Kidney (tissue), 14 donors: ENCODE measurements around the gene CGNL1. TPM values are rescaled to one million over a fixed set of nuclear protein-coding genes. Genes with fewer than 3 reads are reported as not detected.
A peak's percentile ranks its signal among the peaks of the same experiment; 100 is the strongest.

Experiments
- DNase-seq, 5 donors: peaks; one replicate each; pipeline ENCODE4 v3.0.0-alpha.2; 2013 to 2020
- FAIRE-seq: peaks from 2 replicates; lab custom pipeline; 2012; peaks lifted over from hg19 to GRCh38; lab: Jason Lieb, UNC
- H3K27ac ChIP-seq, 2 donors: one replicate each; pipeline ENCODE4 v1.7.0; 2013; ENCODE audit warnings: low read depth in 2 of 2, low read length in 2 of 2, inconsistent platforms in 1 of 2
- H3K27me3 ChIP-seq: one replicate; pipeline ENCODE4 v1.7.1; 2013; ENCODE audit warnings: low read length, inconsistent platforms; ENCODE audit not compliant: control insufficient read depth, insufficient read depth
- H3K36me3 ChIP-seq, 3 donors: one replicate each; pipeline versions ENCODE4 v1.7.0 to v1.7.1; 2013; ENCODE audit warnings: low read length in 3 of 3, control low read depth in 1 of 3, inconsistent platforms in 1 of 3; ENCODE audit not compliant: insufficient read depth in 3 of 3, control insufficient read depth in 2 of 3
- H3K4me1 ChIP-seq, 3 donors: one replicate each; pipeline versions ENCODE4 v1.7.0 to v1.7.1; 2013; ENCODE audit warnings: low read length in 3 of 3, inconsistent platforms in 1 of 3, low read depth in 1 of 3; ENCODE audit not compliant: control insufficient read depth in 2 of 3, insufficient read depth in 2 of 3
- H3K4me3 ChIP-seq, 3 donors: one replicate each; pipeline versions ENCODE4 v1.7.0 to v1.8.1; 2013; ENCODE audit warnings: low read length in 3 of 3, control low read depth in 1 of 3, inconsistent platforms in 1 of 3
- H3K9ac ChIP-seq, 3 donors: one replicate each; pipeline versions ENCODE4 v1.7.0 to v1.7.1; 2013; ENCODE audit warnings: low read length in 3 of 3, control low read depth in 1 of 3, inconsistent platforms in 1 of 3
- H3K9me3 ChIP-seq, 3 donors: one replicate each; pipeline versions ENCODE4 v1.7.0 to v1.7.1; 2013; ENCODE audit warnings: low read length in 3 of 3, control low read depth in 1 of 3, inconsistent platforms in 1 of 3; ENCODE audit not compliant: control insufficient read depth in 2 of 3, insufficient read depth in 1 of 3
- intact Hi-C: fragments of 100-400 bp; cut with DNase I; formaldehyde crosslinking; loops from one replicate; pipeline ENCODE4 v1.11.1; 2022
- polyA plus RNA-seq: library from polyadenylated mRNA; stranded (reverse); fragments of 350-450 nt; fragmentation: Illumina TruSeq; extraction: RNeasy Lipid Tissue Mini Kit (QIAGEN cat#74804); gene quantifications from one replicate; pipeline ENCODE4 v1.2.3, GENCODE V29; 2014; ENCODE audit warnings: low read depth, low replicate concordance; ENCODE audit not compliant: insufficient read depth
- total RNA-seq: library from RNA; stranded (reverse); fragmentation: NEBNext Ultra II Directional; extraction: Animal tissue kit (Norgen Biotek cat#: 25700); gene quantifications from one replicate; pipeline ENCODE4 v1.2.1, GENCODE V29; 2021
- TF ChIP-seq, protein P1 (sequence below): IDR thresholded peaks from 3 replicates; pipeline ENCODE4 v1.5.1; 2012; ENCODE audit warnings: mild to moderate bottlenecking, moderate library complexity, borderline replicate concordance; ENCODE audit not compliant: insufficient read depth; ENCODE audit errors: extremely low read depth
- donor health status: control.
- donor health status: control.
- donor health status: control.
- donor health status: control.
- donor health status: control.
- donor health status: DM: yes; HTN: yes; CAD: no.
- donor health status: Normal renal cell carcinoma (clear cell type).

The CGNL1 gene
- total and polyA plus RNA-seq, 2 donors from 2014 or later = 62.0 to 81.5 TPM

GRCh38 chr15:57561041-57561711 is 184.9 kb downstream of the CGNL1 start:
- intact Hi-C loops = no loop called here
- FAIRE-seq = no peak

DNA sequence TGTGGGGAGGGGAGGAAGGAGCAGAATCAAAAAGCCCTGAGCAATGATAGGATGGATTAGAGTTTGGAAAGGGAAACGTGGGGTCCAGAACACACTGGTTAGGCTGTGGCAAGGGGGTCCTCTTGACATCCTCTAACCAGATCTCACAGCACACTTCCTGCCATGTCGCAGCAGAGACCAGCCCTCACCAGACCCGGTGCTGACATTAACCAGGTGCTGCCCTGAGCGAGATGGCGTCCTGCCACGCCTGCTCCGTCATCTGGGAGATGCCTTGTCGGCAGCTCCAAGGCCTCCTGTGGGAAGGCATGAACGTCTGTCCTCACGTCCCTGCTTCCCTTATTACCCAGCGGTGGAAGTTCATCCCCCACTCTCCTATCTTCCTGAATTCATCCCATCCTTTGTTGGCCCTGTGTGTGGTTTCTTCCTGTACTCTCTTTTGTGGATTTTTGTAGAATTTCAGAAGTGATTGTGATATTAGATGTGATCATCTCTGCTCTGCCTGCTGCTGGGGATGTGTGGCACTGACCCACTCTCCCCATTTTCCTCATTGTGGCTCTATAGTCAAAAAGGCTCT is 186.0 kb downstream of the CGNL1 start:
- intact Hi-C loops = no loop called here
- TF ChIP-seq, protein P1, sequence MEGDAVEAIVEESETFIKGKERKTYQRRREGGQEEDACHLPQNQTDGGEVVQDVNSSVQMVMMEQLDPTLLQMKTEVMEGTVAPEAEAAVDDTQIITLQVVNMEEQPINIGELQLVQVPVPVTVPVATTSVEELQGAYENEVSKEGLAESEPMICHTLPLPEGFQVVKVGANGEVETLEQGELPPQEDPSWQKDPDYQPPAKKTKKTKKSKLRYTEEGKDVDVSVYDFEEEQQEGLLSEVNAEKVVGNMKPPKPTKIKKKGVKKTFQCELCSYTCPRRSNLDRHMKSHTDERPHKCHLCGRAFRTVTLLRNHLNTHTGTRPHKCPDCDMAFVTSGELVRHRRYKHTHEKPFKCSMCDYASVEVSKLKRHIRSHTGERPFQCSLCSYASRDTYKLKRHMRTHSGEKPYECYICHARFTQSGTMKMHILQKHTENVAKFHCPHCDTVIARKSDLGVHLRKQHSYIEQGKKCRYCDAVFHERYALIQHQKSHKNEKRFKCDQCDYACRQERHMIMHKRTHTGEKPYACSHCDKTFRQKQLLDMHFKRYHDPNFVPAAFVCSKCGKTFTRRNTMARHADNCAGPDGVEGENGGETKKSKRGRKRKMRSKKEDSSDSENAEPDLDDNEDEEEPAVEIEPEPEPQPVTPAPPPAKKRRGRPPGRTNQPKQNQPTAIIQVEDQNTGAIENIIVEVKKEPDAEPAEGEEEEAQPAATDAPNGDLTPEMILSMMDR = no peak
- FAIRE-seq = no peak
- peak in 1 of 5 donors; percentile 56 for DNase-seq
- no peaks in the 10 kb centered on the region for H3K36me3 ChIP-seq
- H3K27ac ChIP-seq = no peak overlapping the region
- no peaks in the 10 kb centered on the region for H3K9me3 ChIP-seq
- H3K4me3 ChIP-seq = no peak overlapping the region
- no peak overlapping the region for H3K9ac ChIP-seq
- H3K4me1 ChIP-seq = peaks cover 0 to 4% (median 0%) of the 10 kb centered on the region in 3 donors
- H3K27me3 ChIP-seq = no peaks in the 10 kb centered on the region

More at GRCh38 chr15:57561041-57561711, 184.9 kb downstream of the CGNL1 start:
- Histone ChIP-seq H3K36me3 (no peaks in the 10 kb centered on the region), H3K4me1 (no peaks in the 10 kb centered on the region), H3K9ac (peak overlapping the region in 1 of 3 donors; percentile 20), H3K4me3 (no peak overlapping the region), H3K27ac (no peak overlapping the region), H3K9me3 (no peaks in the 10 kb centered on the region), H3K27me3 (no peaks in the 10 kb centered on the region)
- TF ChIP-seq, protein P1 = peak; percentile 88
- DNase-seq = peak; percentile 77 to 91 (median 79)

- Histone ChIP-seq H3K4me3 (no peak overlapping the region), H3K27me3 (no peaks in the 10 kb centered on the region), H3K4me1 (peaks cover 0 to 4% (median 0%) of the 10 kb centered on the region in 3 donors), H3K9me3 (no peaks in the 10 kb centered on the region), H3K36me3 (no peaks in the 10 kb centered on the region), H3K27ac (no peak overlapping the region), H3K9ac (no peak overlapping the region)
- intact Hi-C loops = no loop called here
- FAIRE-seq (no peak), DNase-seq (no peak)
- TF ChIP-seq, protein P1 = no peak
These were observed 187.1 kb downstream of the CGNL1 start for GRCh38 chr15:57563416-57563815.
